Measurements from ENCODE around the gene ZNF766.

GRCh38 chr19:52258426-52258825 lies 11.0 kb upstream of the ZNF766 start:
- TF ChIP-seq CTCF (optimal IDR thresholded peaks at IDR 0.05 in 1 of 3, IDR thresholded peaks at IDR 0.05 in 1 of 3, conservative IDR thresholded peaks at IDR 0.05 in 1 of 3; ENCODE audit: extremely low read depth in 1 of 3, insufficient read depth in 2 of 3, low read length in 3 of 3) (no peak), EZH2 (IDR thresholded peaks at IDR 0.05; ENCODE audit: low read length) (no peak)

Measured in keratinocyte (primary cell).